WTC11 (cell line): Measurements from ENCODE around the gene SIN3A. TPM values are rescaled to one million over a fixed set of nuclear protein-coding genes. Genes with fewer than 3 reads are reported as not detected.

Experiments used
- ATAC-seq: fragments of 200-7000 bp; cut with Tn5 transposase; 2 replicates; pipeline ENCODE4 v1.10.0; 2021; ENCODE audit warnings: mild to moderate bottlenecking, moderate library complexity
- CTCF ChIA-PET: fragments of 300-600 bp; sonication (Branson Sonifier 250); formaldehyde crosslinking; loops from one replicate; lab custom pipeline; 2021; ENCODE audit warnings: antibody characterized with exemption; lab: Charles Lee
- POLR2A ChIA-PET: fragments of 350-600 bp; sonication (Branson Sonifier 250); formaldehyde crosslinking; loops from one replicate; lab custom pipeline; 2021; ENCODE audit warnings: antibody characterized with exemption; lab: Charles Lee
- DNase-seq: peaks from one replicate; pipeline ENCODE4 v3.0.0; 2021; ENCODE audit warnings: low spot score
- H3K27ac Mint-ChIP-seq: 2 replicates; pipeline ENCODE4 v1.8.0; 2021; ENCODE audit warnings: mixed read lengths
- H3K27me3 Mint-ChIP-seq: 2 replicates; pipeline ENCODE4 v1.8.0; 2021; ENCODE audit warnings: low read depth, mild to moderate bottlenecking, moderate library complexity, mixed read lengths
- H3K36me3 Mint-ChIP-seq: 2 replicates; pipeline ENCODE4 v1.8.0; 2021; ENCODE audit warnings: mixed read lengths
- H3K4me1 Mint-ChIP-seq: 2 replicates; pipeline ENCODE4 v1.8.0; 2022; ENCODE audit warnings: mixed read lengths
- H3K4me3 Mint-ChIP-seq: 2 replicates; pipeline ENCODE4 v1.8.0; 2021; ENCODE audit warnings: mild to moderate bottlenecking, moderate library complexity, mixed read lengths
- H3K9me3 Mint-ChIP-seq: 2 replicates; pipeline ENCODE4 v1.8.0; 2021; ENCODE audit warnings: mixed read lengths
- AFF4 ChIP-seq: sonication (generic); formaldehyde crosslinking; IDR thresholded peaks from 2 replicates; pipeline ENCODE4 v1.8.1; 2023; ENCODE audit warnings: mild to moderate bottlenecking, missing genetic modification reagents, borderline replicate concordance
- AR ChIP-seq: fragments of 250-450 bp; sonication (Bioruptor Pico); IDR thresholded peaks from 2 replicates; pipeline ENCODE4 v1.9.0; 2021; ENCODE audit warnings: mild to moderate bottlenecking
- ATF1 ChIP-seq: sonication (generic); formaldehyde crosslinking; IDR thresholded peaks from 2 replicates; pipeline ENCODE4 v1.8.1; 2023; ENCODE audit warnings: mild to moderate bottlenecking, moderate library complexity, missing genetic modification reagents
- ETV6 ChIP-seq: sonication (generic); formaldehyde crosslinking; IDR thresholded peaks from 2 replicates; pipeline ENCODE4 v1.8.1; 2022; ENCODE audit warnings: mild to moderate bottlenecking, missing genetic modification reagents
- FOXJ3 ChIP-seq: sonication (generic); formaldehyde crosslinking; IDR thresholded peaks from 2 replicates; pipeline ENCODE4 v1.9.0; 2021; ENCODE audit warnings: missing genetic modification reagents, mild to moderate bottlenecking, borderline replicate concordance
- FOXP4 ChIP-seq: sonication (generic); formaldehyde crosslinking; IDR thresholded peaks from 2 replicates; pipeline ENCODE4 v1.8.0; 2022; ENCODE audit warnings: mild to moderate bottlenecking, missing genetic modification reagents
- NFATC4 ChIP-seq: fragments of 250-450 bp; sonication (Bioruptor Pico); IDR thresholded peaks from 2 replicates; pipeline ENCODE4 v1.9.0; 2021; ENCODE audit warnings: mild to moderate bottlenecking
- PRDM15 ChIP-seq: sonication (generic); formaldehyde crosslinking; IDR thresholded peaks from 2 replicates; pipeline ENCODE4 v1.8.0; 2022; ENCODE audit warnings: missing genetic modification reagents
- PRRX2 ChIP-seq: fragments of 250-450 bp; sonication (Bioruptor Pico); IDR thresholded peaks from 2 replicates; pipeline ENCODE4 v1.8.0; 2021; ENCODE audit warnings: mild to moderate bottlenecking
- SP1 ChIP-seq: sonication (generic); formaldehyde crosslinking; conservative IDR thresholded peaks from 2 replicates; pipeline ENCODE4 v1.8.1; 2022; ENCODE audit warnings: missing genetic modification reagents
- TEAD1 ChIP-seq: sonication (generic); formaldehyde crosslinking; IDR thresholded peaks from 2 replicates; pipeline ENCODE4 v1.8.0; 2022; ENCODE audit warnings: mild to moderate bottlenecking, missing genetic modification reagents
- ZBTB21 ChIP-seq: sonication (generic); formaldehyde crosslinking; IDR thresholded peaks from 2 replicates; pipeline ENCODE4 v1.8.1; 2023; ENCODE audit warnings: mild to moderate bottlenecking, missing genetic modification reagents, borderline replicate concordance
- ZNF396 ChIP-seq: fragments of 250-450 bp; sonication (Bioruptor Pico); IDR thresholded peaks from 2 replicates; pipeline ENCODE4 v1.8.0; 2021; ENCODE audit warnings: mild to moderate bottlenecking, moderate library complexity, borderline replicate concordance
- ZNF423 ChIP-seq: fragments of 250-450 bp; sonication (Bioruptor Pico); IDR thresholded peaks from 2 replicates; pipeline ENCODE4 v2.1.2; 2022; ENCODE audit warnings: mild to moderate bottlenecking, moderate library complexity
- ZNF425 ChIP-seq: fragments of 250-450 bp; sonication (Bioruptor Pico); conservative IDR thresholded peaks from 2 replicates; pipeline ENCODE4 v1.9.0; 2021; ENCODE audit warnings: mild to moderate bottlenecking
- ZNF532 ChIP-seq: fragments of 250-450 bp; sonication (Bioruptor Pico); IDR thresholded peaks from 2 replicates; pipeline ENCODE4 v1.9.0; 2021; ENCODE audit warnings: mild to moderate bottlenecking, borderline replicate concordance
- total RNA-seq: library from RNA; stranded (reverse); gene quantifications from 3 replicates; pipeline ENCODE4 v1.2.3, GENCODE V29; 2021

SIN3A gene
- total RNA-seq, 1 experiment from 2014 or later = 113 TPM

GRCh38 chr15:75328493-75329314 lies 122.8 kb downstream of the SIN3A start:
- TF ChIP-seq FOXP4 (CRISPR knock-in tag) (no peak), ZNF423 (CRISPR knock-in tag) (no peak), SP1 (CRISPR knock-in tag) (no peak), PRRX2 (CRISPR knock-in tag) (no peak), AFF4 (CRISPR knock-in tag) (no peak), ZNF532 (CRISPR knock-in tag) (no peak), ZNF425 (CRISPR knock-in tag) (no peak), TEAD1 (CRISPR knock-in tag) (no peak), AR (CRISPR knock-in tag) (no peak), ATF1 (no peak), ZNF396 (CRISPR knock-in tag) (no peak), ZBTB21 (CRISPR knock-in tag) (no peak), NFATC4 (CRISPR knock-in tag) (no peak), ETV6 (CRISPR knock-in tag) (no peak), FOXJ3 (CRISPR knock-in tag) (no peak), PRDM15 (CRISPR knock-in tag) (no peak)
- TF ChIP-seq, all 79 proteins: peak for 0
- Mint-ChIP-seq H3K36me3 (no peaks in the 10 kb centered on the region), H3K27ac (no peak overlapping the region), H3K27me3 (peaks cover 7% of the 10 kb centered on the region; the same call in 1 of the 2 replicates), H3K4me3 (no peak overlapping the region), H3K9me3 (no peaks in the 10 kb centered on the region), H3K4me1 (no peaks in the 10 kb centered on the region)
- ATAC-seq (no peak), DNase-seq (no peak)
- ChIA-PET POLR2A (interaction anchor here (0.5 kb wide), 1 partner anchor 314 kb away, joined by 3 read pairs; no protein-coding TSS in a partner anchor), CTCF (interaction anchor here (0.9 to 1.7 kb wide), 4 partner anchors 21 to 123 kb away, joined by 3 to 13 read pairs (median 4); partner anchors contain the start of gene MAN2C1)
